ENCODE measurements around the gene ALDH1A1. TPM values are rescaled to one million over a fixed set of nuclear protein-coding genes. Genes with fewer than 3 reads are reported as not detected.

Gene ALDH1A1
- total RNA-seq, 4 donors from 2014 or later, result 2.9 to 56.6 (median 27.5) TPM

DNA sequence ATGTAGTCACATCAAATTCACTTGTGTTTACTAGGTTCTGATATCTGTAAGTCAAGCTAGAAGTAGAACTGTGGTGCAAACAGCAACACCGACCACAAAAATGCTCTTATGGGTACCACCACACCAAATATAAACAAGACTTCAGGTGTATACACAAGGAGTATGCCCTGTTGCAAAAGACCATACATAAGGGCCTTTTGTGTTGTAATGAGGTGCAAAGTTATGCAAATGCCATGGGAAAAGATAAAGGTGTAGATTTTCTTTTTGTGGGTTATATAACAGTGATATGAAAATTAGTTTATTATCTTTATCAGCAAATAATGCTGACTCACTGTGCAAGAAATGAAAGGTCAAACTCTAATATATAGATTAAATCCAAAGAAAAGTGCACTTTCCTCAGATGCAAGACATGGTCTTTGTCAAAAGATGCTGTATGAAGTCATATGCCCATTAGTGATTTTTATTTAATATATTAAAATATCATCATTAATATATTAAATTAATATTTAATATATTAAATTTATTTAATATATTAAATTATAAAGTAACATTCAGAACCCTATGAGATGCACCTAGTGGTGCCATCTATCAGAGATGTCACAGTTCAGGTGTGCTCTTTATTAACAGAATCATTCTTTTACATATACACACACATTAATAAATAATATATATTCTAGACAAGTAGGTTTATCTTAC lies 26.7 kb upstream of the ALDH1A1 start:
- Histone ChIP-seq H3K4me1 (peaks cover 0 to 38% (median 2%) of the 10 kb centered on the region in 3 donors), H3K36me3 (no peaks in the 10 kb centered on the region), H3K27me3 (no peaks in the 10 kb centered on the region), H3K9me3 (no peaks in the 10 kb centered on the region), H3K27ac (no peak overlapping the region), H3K4me3 (no peak overlapping the region)
- 38 to 63% methylated on average over 1 of the region's 1 CpG for WGBS, 2 donors
- DNase-seq, result no peak
- TF ChIP-seq, protein P1, sequence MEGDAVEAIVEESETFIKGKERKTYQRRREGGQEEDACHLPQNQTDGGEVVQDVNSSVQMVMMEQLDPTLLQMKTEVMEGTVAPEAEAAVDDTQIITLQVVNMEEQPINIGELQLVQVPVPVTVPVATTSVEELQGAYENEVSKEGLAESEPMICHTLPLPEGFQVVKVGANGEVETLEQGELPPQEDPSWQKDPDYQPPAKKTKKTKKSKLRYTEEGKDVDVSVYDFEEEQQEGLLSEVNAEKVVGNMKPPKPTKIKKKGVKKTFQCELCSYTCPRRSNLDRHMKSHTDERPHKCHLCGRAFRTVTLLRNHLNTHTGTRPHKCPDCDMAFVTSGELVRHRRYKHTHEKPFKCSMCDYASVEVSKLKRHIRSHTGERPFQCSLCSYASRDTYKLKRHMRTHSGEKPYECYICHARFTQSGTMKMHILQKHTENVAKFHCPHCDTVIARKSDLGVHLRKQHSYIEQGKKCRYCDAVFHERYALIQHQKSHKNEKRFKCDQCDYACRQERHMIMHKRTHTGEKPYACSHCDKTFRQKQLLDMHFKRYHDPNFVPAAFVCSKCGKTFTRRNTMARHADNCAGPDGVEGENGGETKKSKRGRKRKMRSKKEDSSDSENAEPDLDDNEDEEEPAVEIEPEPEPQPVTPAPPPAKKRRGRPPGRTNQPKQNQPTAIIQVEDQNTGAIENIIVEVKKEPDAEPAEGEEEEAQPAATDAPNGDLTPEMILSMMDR (IDR thresholded peaks at IDR 0.05), result no peak
- no peak for TF ChIP-seq POLR2A (IDR thresholded peaks at IDR 0.05)
- intact Hi-C loops (cut with DNase I), result no loop called here

DNA sequence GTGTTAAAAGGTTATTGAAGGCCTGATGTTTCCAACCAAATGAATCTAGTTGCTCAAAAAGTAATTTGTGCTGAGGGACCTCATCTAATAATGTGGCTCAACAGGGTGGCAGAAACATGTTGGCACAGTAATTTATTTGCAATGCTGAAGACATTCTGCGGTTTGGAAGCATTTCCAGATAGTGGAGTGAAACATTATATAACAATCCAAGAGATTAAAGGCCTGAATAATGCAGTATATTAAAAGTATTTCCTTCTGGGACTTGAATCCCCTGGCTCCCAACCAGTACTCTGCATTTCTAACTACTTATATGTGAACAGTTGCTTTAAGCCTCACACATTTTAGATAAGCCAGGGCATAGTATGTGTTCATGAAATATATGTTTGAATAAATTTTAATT lies 25.9 kb upstream of the ALDH1A1 start:
- no peak overlapping the region for H3K4me3 ChIP-seq
- intact Hi-C loops (cut with DNase I), result no loop called here
- no peaks in the 10 kb centered on the region for H3K27me3 ChIP-seq
- no peak overlapping the region for H3K27ac ChIP-seq
- no peaks in the 10 kb centered on the region for H3K36me3 ChIP-seq
- H3K9me3 ChIP-seq, result no peaks in the 10 kb centered on the region
- TF ChIP-seq, protein P1 (IDR thresholded peaks at IDR 0.05), result no peak
- TF ChIP-seq POLR2A (IDR thresholded peaks at IDR 0.05), result no peak
- no peak for DNase-seq
- 35 to 42% methylated on average over 1 of the region's 1 CpG for WGBS, 2 donors
- peaks cover 0 to 37% (median 2%) of the 10 kb centered on the region in 3 donors for H3K4me1 ChIP-seq

DNA sequence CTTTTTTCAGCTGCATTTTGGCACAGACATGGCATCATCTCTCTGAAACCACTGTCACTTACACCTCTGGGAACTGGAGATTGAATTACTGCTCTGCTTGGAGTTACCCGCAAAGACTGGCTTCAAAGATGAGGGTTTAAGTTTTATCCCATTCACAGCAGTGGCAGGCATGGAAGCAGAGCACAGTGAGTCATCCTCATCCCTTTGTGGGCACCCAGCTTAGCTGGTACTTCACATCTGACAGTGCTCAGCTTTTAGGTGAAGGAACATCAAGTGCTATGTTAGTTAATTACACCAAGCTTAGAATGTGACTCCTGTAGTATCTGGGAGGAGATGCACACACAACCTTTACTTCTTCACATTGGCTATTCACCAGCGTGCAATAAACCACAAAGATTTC lies 24.8 kb upstream of the ALDH1A1 start:
- 36 to 46% methylated on average over 2 of the region's 2 CpGs for WGBS, 2 donors
- intact Hi-C loops (cut with DNase I), result no loop called here
- H3K27ac ChIP-seq, result no peak overlapping the region
- no peak for DNase-seq
- no peaks in the 10 kb centered on the region for H3K27me3 ChIP-seq
- no peaks in the 10 kb centered on the region for H3K9me3 ChIP-seq
- peaks cover 0 to 37% (median 2%) of the 10 kb centered on the region in 3 donors for H3K4me1 ChIP-seq
- no peak overlapping the region for H3K4me3 ChIP-seq
- no peak for TF ChIP-seq POLR2A (IDR thresholded peaks at IDR 0.05)
- TF ChIP-seq, protein P1 (IDR thresholded peaks at IDR 0.05), result no peak
- H3K36me3 ChIP-seq, result no peaks in the 10 kb centered on the region

DNA sequence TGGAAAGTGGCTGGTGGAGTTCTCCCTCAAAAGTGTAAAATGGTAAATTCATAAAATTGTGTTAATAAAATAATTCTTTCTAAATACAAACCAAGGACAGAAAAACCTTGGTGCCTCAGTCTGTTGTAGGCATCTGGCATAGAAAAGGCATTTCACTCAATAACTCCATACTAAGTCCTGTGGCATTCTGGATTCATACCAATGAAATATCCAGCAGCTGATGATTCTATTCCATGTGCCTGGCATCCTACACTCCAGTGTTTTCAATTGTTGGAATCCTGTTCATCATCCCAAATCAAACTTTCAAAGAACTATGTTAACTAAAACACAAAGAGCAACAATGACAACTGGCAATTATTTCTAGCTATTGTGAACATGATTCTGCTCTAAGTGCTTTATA lies 21.6 kb upstream of the ALDH1A1 start:
- peaks cover 0 to 22% (median 2%) of the 10 kb centered on the region in 3 donors for H3K4me1 ChIP-seq
- H3K27me3 ChIP-seq, result no peaks in the 10 kb centered on the region
- H3K27ac ChIP-seq, result no peak overlapping the region
- H3K36me3 ChIP-seq, result no peaks in the 10 kb centered on the region
- H3K9me3 ChIP-seq, result no peaks in the 10 kb centered on the region
- intact Hi-C loops (cut with DNase I), result no loop called here
- DNase-seq, result no peak
- no peak for TF ChIP-seq POLR2A (IDR thresholded peaks at IDR 0.05)
- TF ChIP-seq, protein P1 (IDR thresholded peaks at IDR 0.05), result no peak
- H3K4me3 ChIP-seq, result no peak overlapping the region

DNA sequence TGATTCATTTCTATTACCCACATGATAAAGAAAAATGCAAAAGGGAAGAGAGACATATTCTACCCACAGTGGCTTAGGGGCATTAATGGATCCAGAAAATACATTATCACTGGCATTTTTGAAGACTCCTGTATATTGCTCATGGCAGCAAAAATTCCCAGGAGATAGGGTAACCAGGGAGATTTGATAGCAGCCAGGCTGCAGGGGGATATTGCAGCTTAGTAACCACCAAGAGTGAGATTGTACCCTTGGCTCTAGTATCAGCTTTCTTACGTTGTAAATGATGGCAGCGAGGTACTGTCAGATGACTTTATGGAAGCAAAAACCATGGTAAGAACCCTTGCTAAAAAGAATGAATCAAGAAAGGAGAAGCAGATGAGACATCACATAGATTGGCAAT lies 19.8 kb upstream of the ALDH1A1 start:
- H3K36me3 ChIP-seq, result no peaks in the 10 kb centered on the region
- no peaks in the 10 kb centered on the region for H3K9me3 ChIP-seq
- intact Hi-C loops (cut with DNase I), result no loop called here
- peaks cover 0 to 3% (median 0%) of the 10 kb centered on the region in 3 donors for H3K4me1 ChIP-seq
- TF ChIP-seq, protein P1 (IDR thresholded peaks at IDR 0.05), result no peak
- TF ChIP-seq POLR2A (IDR thresholded peaks at IDR 0.05), result no peak
- WGBS, 2 donors, result 90 to 95% methylated on average over 2 of the region's 2 CpGs
- no peak overlapping the region for H3K4me3 ChIP-seq
- DNase-seq, result no peak
- no peak overlapping the region for H3K27ac ChIP-seq
- no peaks in the 10 kb centered on the region for H3K27me3 ChIP-seq

Data from esophagus squamous epithelium (tissue), 5 donors.